T-helper 17 cell (primary cell): Measurements from ENCODE around the gene PLCB4. TPM values are rescaled to one million over a fixed set of nuclear protein-coding genes. Genes with fewer than 3 reads are reported as not detected.

Experiments
- ATAC-seq: fragments of 150-1000 bp; cut with Tn5 transposase; 2 replicates; pipeline ENCODE4 v1.10.0; 2021; ENCODE audit warnings: mild to moderate bottlenecking, moderate library complexity
- DNase-seq, 3 donors: peaks; one replicate each; pipeline versions ENCODE4 v3.0.0 to v3.0.0-alpha.2; 2020 to 2021
- H3K9me3 ChIP-seq: one replicate; pipeline ENCODE4 v1.7.0; 2013; ENCODE audit warnings: low read length, mild to moderate bottlenecking; ENCODE audit not compliant: control insufficient read depth, poor library complexity, severe bottlenecking
- H3K27ac Mint-ChIP-seq: one replicate; pipeline ENCODE4 v1.8.0; 2022; ENCODE audit warnings: mild to moderate bottlenecking, moderate library complexity, mixed read lengths
- H3K27me3 Mint-ChIP-seq: one replicate; pipeline ENCODE4 v1.8.0; 2022; ENCODE audit warnings: mixed read lengths
- H3K36me3 Mint-ChIP-seq: one replicate; pipeline ENCODE4 v1.8.0; 2022; ENCODE audit warnings: low read depth, mixed read lengths
- H3K4me1 Mint-ChIP-seq: one replicate; pipeline ENCODE4 v1.8.0; 2022; ENCODE audit warnings: mild to moderate bottlenecking, mixed read lengths
- H3K4me3 Mint-ChIP-seq: one replicate; pipeline ENCODE4 v1.8.0; 2022; ENCODE audit warnings: mild to moderate bottlenecking, moderate library complexity, mixed read lengths
- total RNA-seq, 4 donors: library from RNA in 2 of 4; stranded (reverse) in 2 of 4; gene quantifications; one replicate each; pipeline ENCODE4 v1.2.3 and lab custom pipeline; 2022 to 2026

PLCB4 gene
- total RNA-seq, 2 donors from 2014 or later = 0.52 TPM; not detected in 1

DNA sequence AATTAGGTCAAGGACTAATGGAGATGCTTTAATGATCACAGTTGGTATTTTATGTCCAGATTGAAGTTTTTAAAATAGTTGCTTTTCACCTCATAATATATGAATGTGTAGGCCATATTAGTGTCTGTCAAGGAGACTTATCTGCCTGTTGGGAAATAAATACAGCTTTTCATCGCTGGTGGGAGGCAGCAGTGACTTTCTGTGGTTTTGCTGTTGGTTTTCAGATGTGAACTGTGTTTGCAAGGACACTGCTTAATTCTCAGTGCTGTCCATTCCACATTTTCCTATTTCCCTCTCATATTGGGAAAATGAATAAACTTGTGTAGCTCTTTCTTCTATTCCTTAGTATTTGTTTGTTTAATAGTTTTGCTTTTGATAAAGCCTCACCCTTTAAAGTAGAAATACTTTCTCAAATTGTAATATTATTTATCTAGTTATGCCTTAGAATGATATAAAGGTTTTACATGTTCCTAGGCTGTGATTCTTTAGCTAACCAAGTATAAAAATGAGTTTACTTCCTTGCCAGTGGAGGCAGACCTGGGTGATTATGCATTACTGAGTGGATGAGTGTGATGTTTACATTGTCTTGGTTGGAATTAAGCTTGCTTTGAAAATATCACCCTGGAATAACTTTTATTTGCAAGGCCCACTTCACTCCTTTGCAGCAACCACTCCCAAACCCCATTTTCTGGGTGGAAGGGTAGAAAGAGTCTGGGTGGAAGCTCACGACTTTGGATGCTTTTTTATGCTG is 3.3 kb downstream of the PLCB4 start:
- H3K27ac Mint-ChIP-seq = no peak overlapping the region
- ATAC-seq (no peak), DNase-seq (no peak)

DNA sequence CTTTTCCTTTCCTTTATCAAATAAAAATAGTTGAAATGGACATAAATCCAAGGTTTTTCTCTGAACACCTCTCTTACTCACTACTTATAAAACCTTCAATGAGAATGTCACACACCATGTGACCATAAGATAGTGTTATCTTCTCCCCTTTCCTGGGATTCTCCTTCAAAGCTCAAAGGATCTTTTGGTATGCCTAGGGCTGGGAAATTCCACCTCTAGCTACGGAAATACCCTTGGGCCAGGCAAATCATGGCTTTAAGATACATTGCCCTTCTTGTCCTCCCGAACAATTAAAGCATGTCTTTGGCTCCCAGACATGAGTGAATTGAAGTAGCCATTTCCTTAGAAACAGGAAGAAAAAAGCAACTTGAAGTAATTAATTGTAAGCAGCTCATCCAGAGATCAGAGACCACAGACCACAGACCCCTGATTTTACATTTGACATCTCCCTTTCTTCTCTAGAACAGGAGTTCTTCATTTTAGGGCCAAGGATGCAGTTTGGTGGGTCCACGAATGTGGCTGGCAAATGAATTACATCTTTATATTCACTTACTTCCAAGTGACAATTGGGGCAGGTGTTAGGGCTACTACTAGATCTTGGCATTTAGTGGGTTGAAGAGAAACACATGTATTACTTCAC is 4.1 kb downstream of the PLCB4 start:
- H3K9me3 ChIP-seq = no peaks in the 10 kb centered on the region
- Mint-ChIP-seq H3K27ac (no peak overlapping the region), H3K4me3 (no peak overlapping the region), H3K4me1 (no peaks in the 10 kb centered on the region), H3K27me3 (peaks cover 24% of the 10 kb centered on the region), H3K36me3 (peaks cover 2% of the 10 kb centered on the region)
- no peak for ATAC-seq
- no peak for DNase-seq

More for the DNA sequence above, 3.3 kb downstream of the PLCB4 start:
- Mint-ChIP-seq H3K4me1 (no peaks in the 10 kb centered on the region), H3K4me3 (no peak overlapping the region), H3K36me3 (peaks cover 2% of the 10 kb centered on the region), H3K27me3 (peaks cover 24% of the 10 kb centered on the region)
- no peaks in the 10 kb centered on the region for H3K9me3 ChIP-seq

DNA sequence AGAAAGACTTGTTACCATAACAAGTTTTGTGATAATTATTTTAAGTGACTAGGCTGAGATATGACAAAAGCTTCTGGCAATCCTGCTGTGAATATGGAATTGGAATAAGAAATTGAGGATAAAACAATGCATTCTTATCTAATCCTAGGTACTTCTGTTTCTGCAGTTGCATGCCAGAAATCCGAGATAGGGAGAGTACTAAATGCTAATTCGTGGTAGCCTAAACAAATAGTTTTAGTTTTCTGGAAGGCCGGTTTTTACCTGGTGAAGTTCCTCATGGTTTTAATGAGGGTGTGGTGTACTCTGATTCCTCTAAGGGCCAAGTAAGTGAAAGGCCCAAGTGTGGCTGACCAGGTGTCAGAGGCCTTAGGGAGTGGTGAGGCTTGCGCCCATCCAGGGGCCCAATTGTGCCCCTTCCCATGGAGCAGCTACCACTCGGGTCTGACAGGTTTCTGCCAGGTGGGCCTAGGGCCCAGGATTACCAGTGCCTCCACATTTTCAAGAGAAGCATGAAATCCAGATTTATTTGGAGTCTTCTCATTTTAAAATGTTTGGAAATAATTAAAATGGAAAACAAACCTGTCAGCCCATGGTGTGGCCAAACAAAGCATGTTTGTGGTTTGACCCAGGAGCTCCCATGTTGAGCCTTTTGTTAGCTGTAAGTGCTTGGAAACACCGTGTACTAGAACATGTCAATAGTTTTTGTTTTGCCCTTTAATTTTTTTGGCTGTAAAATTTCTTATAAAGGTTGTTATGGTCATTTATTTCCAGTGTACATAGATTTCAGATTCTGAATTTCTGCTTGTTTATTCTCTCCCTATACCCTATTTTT is 6.6 kb downstream of the PLCB4 start:
- DNase-seq = no peak
- Mint-ChIP-seq H3K27me3 (peaks cover 11% of the 10 kb centered on the region), H3K4me3 (no peak overlapping the region), H3K4me1 (no peaks in the 10 kb centered on the region), H3K36me3 (no peaks in the 10 kb centered on the region), H3K27ac (no peak overlapping the region)
- no peaks in the 10 kb centered on the region for H3K9me3 ChIP-seq
- no peak for ATAC-seq

DNA sequence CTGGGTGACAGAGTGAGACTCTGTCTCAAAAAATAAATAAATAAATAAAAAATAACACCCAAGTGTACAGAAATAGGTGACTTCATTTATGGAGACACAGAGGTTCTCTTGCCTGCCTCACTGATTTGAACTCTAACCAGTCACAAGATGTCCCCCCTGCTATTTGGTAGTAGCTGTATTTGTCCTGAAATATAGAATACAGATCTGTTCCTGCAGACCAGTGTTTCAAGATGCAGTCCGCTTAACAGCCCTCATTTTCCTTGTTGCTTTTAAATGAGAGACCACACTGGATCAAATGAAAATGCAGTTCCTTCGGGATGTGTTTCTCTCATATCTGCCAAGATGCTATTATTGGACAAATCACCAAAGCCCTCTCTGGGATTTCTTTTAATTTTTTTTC is 7.6 kb downstream of the PLCB4 start:
- no peak overlapping the region for H3K4me3 Mint-ChIP-seq
- ATAC-seq (no peak), DNase-seq (no peak)
- peaks cover 6% of the 10 kb centered on the region for H3K27me3 Mint-ChIP-seq
- no peaks in the 10 kb centered on the region for H3K9me3 ChIP-seq
- no peaks in the 10 kb centered on the region for H3K4me1 Mint-ChIP-seq
- H3K36me3 Mint-ChIP-seq = no peaks in the 10 kb centered on the region
- H3K27ac Mint-ChIP-seq = no peak overlapping the region

GRCh38 chr20:9078826-9079731 is 10.2 kb downstream of the PLCB4 start:
- Mint-ChIP-seq H3K27me3 (no peaks in the 10 kb centered on the region), H3K36me3 (no peaks in the 10 kb centered on the region)
- no peak for ATAC-seq

DNA sequence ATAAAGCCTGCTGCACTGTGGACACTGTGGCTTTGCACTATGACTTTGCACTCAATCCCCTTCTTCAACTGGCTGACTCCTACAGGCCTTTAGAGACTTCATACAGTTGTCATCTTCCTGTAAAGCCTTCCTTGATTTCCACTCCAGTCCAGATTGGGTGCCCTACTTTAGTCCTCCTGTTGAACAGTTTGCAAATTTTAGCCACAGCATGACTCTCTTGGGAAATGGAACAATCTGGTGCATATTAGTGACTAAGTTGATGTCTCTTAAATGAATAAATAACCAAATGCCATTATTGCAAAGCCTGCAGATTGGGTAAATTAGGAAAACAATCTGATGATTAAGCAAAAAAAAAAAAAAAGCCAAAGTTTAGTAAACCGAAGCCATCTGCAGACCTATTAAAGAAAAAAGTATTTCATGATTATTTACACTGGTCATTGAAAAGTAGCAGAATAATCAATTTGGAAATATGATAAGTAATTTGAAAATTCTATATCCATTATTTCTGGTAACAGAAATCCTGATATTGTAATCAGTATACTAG is 12.6 kb downstream of the PLCB4 start:
- Mint-ChIP-seq H3K4me1 (no peaks in the 10 kb centered on the region), H3K27ac (no peak overlapping the region), H3K36me3 (no peaks in the 10 kb centered on the region)

More at GRCh38 chr20:9078826-9079731, 10.2 kb downstream of the PLCB4 start:
- H3K27ac Mint-ChIP-seq = no peak overlapping the region
- H3K4me3 Mint-ChIP-seq = no peak overlapping the region
- H3K9me3 ChIP-seq = no peaks in the 10 kb centered on the region
- H3K4me1 Mint-ChIP-seq = no peaks in the 10 kb centered on the region
- no peak for DNase-seq

DNA sequence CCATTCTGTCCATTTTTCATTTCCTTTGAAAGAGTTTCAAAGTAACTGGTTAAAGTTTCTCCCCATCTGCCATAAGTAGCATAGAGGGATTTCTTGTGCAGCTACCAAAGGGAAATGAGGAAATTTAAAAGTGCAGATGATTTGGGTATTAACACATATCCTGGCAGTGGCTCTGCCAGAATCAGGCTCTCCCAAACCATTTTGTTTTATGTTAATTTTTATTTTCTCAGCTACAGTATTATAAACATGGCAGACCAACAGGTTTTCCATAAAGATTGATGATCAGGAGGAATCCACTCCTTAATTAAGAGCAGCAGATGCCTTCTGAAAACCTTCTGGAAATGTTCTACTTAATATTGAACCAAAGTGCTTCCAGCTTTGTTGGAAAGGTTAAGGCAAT is 13.9 kb downstream of the PLCB4 start:
- Mint-ChIP-seq H3K36me3 (no peaks in the 10 kb centered on the region), H3K27me3 (no peaks in the 10 kb centered on the region), H3K4me3 (no peak overlapping the region), H3K27ac (no peak overlapping the region), H3K4me1 (no peaks in the 10 kb centered on the region)
- DNase-seq (no peak), ATAC-seq (no peak)
- no peaks in the 10 kb centered on the region for H3K9me3 ChIP-seq

More for the DNA sequence above, 12.6 kb downstream of the PLCB4 start:
- DNase-seq (no peak), ATAC-seq (no peak)
- Mint-ChIP-seq H3K4me3 (no peak overlapping the region), H3K27me3 (no peaks in the 10 kb centered on the region)
- H3K9me3 ChIP-seq = no peaks in the 10 kb centered on the region

DNA sequence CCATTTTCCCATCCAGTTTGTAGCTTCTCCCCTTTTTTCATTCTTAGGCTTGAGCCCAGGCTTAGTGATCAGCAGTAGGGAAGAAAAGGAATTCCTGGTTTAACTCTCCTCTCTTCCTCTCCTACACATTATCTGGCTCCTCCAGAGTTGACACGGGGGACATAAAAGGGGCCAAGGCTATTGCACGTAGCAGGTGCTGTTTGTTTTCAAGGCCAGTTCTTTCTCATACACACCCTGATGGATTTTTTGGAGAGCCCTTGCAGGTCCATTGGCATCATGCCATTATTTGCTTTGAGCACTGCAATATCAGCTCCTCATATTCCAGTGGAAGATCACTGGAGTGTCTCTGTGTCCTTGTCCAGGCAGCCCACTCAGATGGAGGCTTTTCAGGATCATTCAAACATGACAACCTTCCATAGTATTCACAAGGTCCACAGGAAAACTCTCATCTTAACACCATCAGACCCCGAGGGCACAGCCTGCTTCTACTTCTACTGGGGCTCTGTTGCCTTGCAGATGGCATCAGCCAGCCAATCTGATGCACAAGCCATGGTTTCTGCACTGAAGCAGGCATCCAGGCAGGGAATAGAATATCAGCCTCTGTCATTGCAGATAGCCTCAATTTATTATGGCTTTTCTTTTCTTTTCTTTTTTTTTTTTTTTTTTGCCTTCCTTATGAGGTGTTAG is 18.8 kb downstream of the PLCB4 start:
- H3K4me1 Mint-ChIP-seq = no peaks in the 10 kb centered on the region
- no peak for DNase-seq
- H3K4me3 Mint-ChIP-seq = no peak overlapping the region
- H3K27ac Mint-ChIP-seq = no peak overlapping the region
- H3K9me3 ChIP-seq = no peaks in the 10 kb centered on the region
- ATAC-seq = no peak
- no peaks in the 10 kb centered on the region for H3K27me3 Mint-ChIP-seq
- H3K36me3 Mint-ChIP-seq = no peaks in the 10 kb centered on the region

DNA sequence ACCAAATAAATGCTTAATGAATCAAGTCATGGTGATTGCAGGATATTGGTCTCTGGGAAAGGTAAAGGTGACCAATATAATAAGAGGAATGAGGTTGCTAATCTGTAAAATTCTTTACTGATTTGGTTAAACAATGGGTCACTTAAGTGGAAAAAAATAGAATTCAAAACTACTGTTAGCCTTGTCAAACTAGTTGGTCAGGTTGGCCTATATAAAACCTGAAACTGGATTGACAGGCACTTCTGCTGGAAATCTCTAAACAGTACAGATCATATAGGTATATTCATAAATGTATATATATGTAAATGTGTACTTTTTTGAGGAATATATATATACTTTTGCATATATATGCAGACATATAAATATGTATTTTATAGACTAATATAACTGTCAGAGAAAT is 19.7 kb downstream of the PLCB4 start:
- no peaks in the 10 kb centered on the region for H3K27me3 Mint-ChIP-seq
- H3K9me3 ChIP-seq = no peaks in the 10 kb centered on the region
- ATAC-seq (no peak), DNase-seq (no peak)
- no peaks in the 10 kb centered on the region for H3K4me1 Mint-ChIP-seq
- no peak overlapping the region for H3K4me3 Mint-ChIP-seq
- H3K27ac Mint-ChIP-seq = no peak overlapping the region
- no peaks in the 10 kb centered on the region for H3K36me3 Mint-ChIP-seq

DNA sequence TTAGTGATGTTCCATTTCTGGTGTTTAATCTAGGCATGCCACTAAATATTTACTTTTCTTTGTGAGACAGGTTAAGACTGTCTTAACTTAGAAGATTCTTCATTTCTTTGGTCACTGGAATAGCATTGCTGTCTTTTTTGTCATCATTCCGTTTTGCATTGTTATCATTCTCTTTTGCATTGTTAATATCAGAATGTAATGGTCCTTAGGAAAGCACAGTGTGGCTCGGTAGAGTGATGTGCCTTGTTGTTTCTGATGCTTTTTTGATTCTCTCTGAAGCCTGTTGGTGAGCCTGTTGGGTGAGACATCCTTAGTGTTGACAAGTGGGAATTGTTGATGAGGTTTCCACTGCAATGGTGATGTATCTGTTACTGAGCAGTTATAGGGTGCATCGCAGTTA is 23.2 kb downstream of the PLCB4 start:
- no peaks in the 10 kb centered on the region for H3K27me3 Mint-ChIP-seq
- ATAC-seq (no peak), DNase-seq (no peak)
- H3K4me3 Mint-ChIP-seq = no peak overlapping the region
- no peaks in the 10 kb centered on the region for H3K4me1 Mint-ChIP-seq
- no peaks in the 10 kb centered on the region for H3K36me3 Mint-ChIP-seq
- no peaks in the 10 kb centered on the region for H3K9me3 ChIP-seq
- no peak overlapping the region for H3K27ac Mint-ChIP-seq

- H3K27me3 Mint-ChIP-seq = no peaks in the 10 kb centered on the region
- DNase-seq (no peak), ATAC-seq (no peak)
- no peak overlapping the region for H3K4me3 Mint-ChIP-seq
- no peak overlapping the region for H3K27ac Mint-ChIP-seq
- no peaks in the 10 kb centered on the region for H3K36me3 Mint-ChIP-seq
- H3K4me1 Mint-ChIP-seq = no peaks in the 10 kb centered on the region
- H3K9me3 ChIP-seq = no peaks in the 10 kb centered on the region
Observed at GRCh38 chr20:9092655-9093054, 23.8 kb downstream of the PLCB4 start.
